HEK293 (cell line): ENCODE data around the gene RGMA.

ENCODE experiments used
- CTCF ChIA-PET: fragments of 350-600 bp; formaldehyde crosslinking; extraction: SDS; loops from one replicate; lab custom pipeline; 2021; ENCODE audit warnings: antibody characterized with exemption; lab: Yijun Ruan, JAX
- POLR2A ChIA-PET: fragments of 300-600 bp; formaldehyde crosslinking; extraction: SDS; loops from one replicate; lab custom pipeline; 2020; ENCODE audit warnings: antibody characterized with exemption, inconsistent platforms; lab: Yijun Ruan, JAX
- H3K27ac ChIP-seq: fragments of 200-500 bp; sonication (Bioruptor generic); 2 replicates; pipeline ENCODE4 v1.5.1; 2014; ENCODE audit warnings: low read depth, low read length, control low read depth, inconsistent platforms; ENCODE audit errors: extremely low read depth
- H3K36me3 ChIP-seq, 2 experiments: fragments of 200-500 bp in 1 of 2; sonication (Bioruptor generic) in 1 of 2; 1 replicate in 1 of 2; 2 replicates in 1 of 2; pipeline ENCODE4 v1.5.1; 2014 to 2017; ENCODE audit warnings: inconsistent platforms in 2 of 2, low read length in 2 of 2; ENCODE audit not compliant: control insufficient read depth in 2 of 2, insufficient read depth in 1 of 2
- H3K4me1 ChIP-seq: fragments of 200-500 bp; sonication (Bioruptor generic); 2 replicates; pipeline ENCODE4 v1.5.1; 2014; ENCODE audit warnings: mild to moderate bottlenecking, low read length, inconsistent platforms; ENCODE audit not compliant: control insufficient read depth, insufficient read depth
- H3K4me3 ChIP-seq: 2 replicates; pipeline ENCODE4 v1.5.1; 2011; ENCODE audit warnings: low read depth, mild to moderate bottlenecking, control low read depth, low read length, moderate library complexity
- H3K9me3 ChIP-seq: fragments of 200-500 bp; sonication (Bioruptor generic); 2 replicates; pipeline ENCODE4 v1.5.1; 2014; ENCODE audit warnings: low read depth, low read length, inconsistent platforms; ENCODE audit not compliant: control insufficient read depth, insufficient read depth
- BCL11B ChIP-seq: fragments of 450-650 bp; formaldehyde crosslinking; IDR thresholded peaks from 2 replicates; pipeline ENCODE4 v1.5.1; 2016; ENCODE audit warnings: low read depth, missing biosample characterization, missing genetic modification characterization
- HOXA7 ChIP-seq: sonication (generic); formaldehyde crosslinking; IDR thresholded peaks from 2 replicates; pipeline ENCODE4 v1.8.1; 2022; ENCODE audit warnings: missing genetic modification reagents, borderline replicate concordance
- HOXD13 ChIP-seq: sonication (generic); formaldehyde crosslinking; IDR thresholded peaks from 2 replicates; pipeline ENCODE4 v1.8.0; 2022; ENCODE audit warnings: missing genetic modification reagents, borderline replicate concordance
- SETDB1 ChIP-seq: IDR thresholded peaks from one replicate; pipeline ENCODE4 v1.6.1; 2017; ENCODE audit warnings: mild to moderate bottlenecking, low read length, moderate library complexity, mixed read lengths; ENCODE audit not compliant: insufficient read length
- ZEB2 ChIP-seq: fragments of 450-650 bp; formaldehyde crosslinking; IDR thresholded peaks from 2 replicates; pipeline ENCODE4 v1.5.1; 2016; ENCODE audit warnings: missing biosample characterization, missing genetic modification characterization
- ZNF121 ChIP-seq: fragments of 450-650 bp; formaldehyde crosslinking; IDR thresholded peaks from 2 replicates; pipeline ENCODE4 v1.5.1; 2016; ENCODE audit warnings: missing biosample characterization, missing genetic modification characterization
- ZNF132 ChIP-seq: fragments of 450-650 bp; formaldehyde crosslinking; IDR thresholded peaks from 2 replicates; pipeline ENCODE4 v1.5.1; 2017; ENCODE audit warnings: missing biosample characterization, missing genetic modification characterization, borderline replicate concordance
- ZNF140 ChIP-seq: fragments of 450-650 bp; formaldehyde crosslinking; IDR thresholded peaks from 2 replicates; pipeline ENCODE4 v1.5.1; 2016; ENCODE audit warnings: missing biosample characterization, missing genetic modification characterization
- ZNF184 ChIP-seq: fragments of 450-650 bp; IDR thresholded peaks from 2 replicates; pipeline ENCODE4 v1.5.1; 2018; ENCODE audit warnings: missing biosample characterization, mild to moderate bottlenecking, missing genetic modification characterization
- ZNF473 ChIP-seq: fragments of 450-650 bp; formaldehyde crosslinking; IDR thresholded peaks from 2 replicates; pipeline ENCODE4 v1.5.1; 2017; ENCODE audit warnings: missing biosample characterization, missing genetic modification characterization
- ZNF549 ChIP-seq: fragments of 450-650 bp; IDR thresholded peaks from 2 replicates; pipeline ENCODE4 v1.5.1; 2018; ENCODE audit warnings: missing biosample characterization, missing genetic modification characterization, mild to moderate bottlenecking, inconsistent platforms, moderate library complexity
- ZNF768 ChIP-seq: fragments of 450-650 bp; formaldehyde crosslinking; IDR thresholded peaks from 2 replicates; pipeline ENCODE4 v1.5.1; 2018; ENCODE audit warnings: missing biosample characterization, mild to moderate bottlenecking, missing genetic modification characterization
- TF ChIP-seq, protein P1 (sequence below): fragments of 450-650 bp; formaldehyde crosslinking; IDR thresholded peaks from 2 replicates; pipeline ENCODE4 v1.5.1; 2016; ENCODE audit warnings: missing biosample characterization, missing genetic modification characterization
- TF ChIP-seq, protein P2 (sequence below): fragments of 450-650 bp; formaldehyde crosslinking; optimal IDR thresholded peaks from 2 replicates; pipeline ENCODE3; 2016; ENCODE audit warnings: missing biosample characterization, mild to moderate bottlenecking, missing genetic modification characterization
- TF ChIP-seq, protein P3 (sequence below): fragments of 450-650 bp; formaldehyde crosslinking; IDR thresholded peaks from 2 replicates; pipeline ENCODE4 v1.5.1; 2017; ENCODE audit warnings: missing biosample characterization, missing genetic modification characterization
- TF ChIP-seq, protein P4 (sequence below): fragments of 450-650 bp; formaldehyde crosslinking; IDR thresholded peaks from 2 replicates; pipeline ENCODE4 v1.5.1; 2017; ENCODE audit warnings: missing biosample characterization, missing genetic modification characterization
- TF ChIP-seq, protein P5 (sequence below): fragments of 450-650 bp; formaldehyde crosslinking; IDR thresholded peaks from 2 replicates; pipeline ENCODE4 v1.5.1; 2016; ENCODE audit warnings: missing biosample characterization, missing genetic modification characterization
- TF ChIP-seq, protein P6 (sequence below): fragments of 450-650 bp; formaldehyde crosslinking; IDR thresholded peaks from 2 replicates; pipeline ENCODE4 v1.5.1; 2016; ENCODE audit warnings: missing biosample characterization, missing genetic modification characterization, low read depth
- TF ChIP-seq, protein P7 (sequence below): fragments of 450-650 bp; formaldehyde crosslinking; IDR thresholded peaks from 2 replicates; pipeline ENCODE4 v1.5.1; 2016; ENCODE audit warnings: missing biosample characterization, missing genetic modification characterization
- TF ChIP-seq, protein P8 (sequence below): fragments of 450-650 bp; formaldehyde crosslinking; IDR thresholded peaks from 2 replicates; pipeline ENCODE4 v1.5.1; 2016; ENCODE audit warnings: missing biosample characterization, missing genetic modification characterization
- TF ChIP-seq, protein P9 (sequence below): fragments of 450-650 bp; formaldehyde crosslinking; IDR thresholded peaks from 2 replicates; pipeline ENCODE4 v1.5.1; 2016; ENCODE audit warnings: missing biosample characterization, missing genetic modification characterization

RGMA gene

DNA sequence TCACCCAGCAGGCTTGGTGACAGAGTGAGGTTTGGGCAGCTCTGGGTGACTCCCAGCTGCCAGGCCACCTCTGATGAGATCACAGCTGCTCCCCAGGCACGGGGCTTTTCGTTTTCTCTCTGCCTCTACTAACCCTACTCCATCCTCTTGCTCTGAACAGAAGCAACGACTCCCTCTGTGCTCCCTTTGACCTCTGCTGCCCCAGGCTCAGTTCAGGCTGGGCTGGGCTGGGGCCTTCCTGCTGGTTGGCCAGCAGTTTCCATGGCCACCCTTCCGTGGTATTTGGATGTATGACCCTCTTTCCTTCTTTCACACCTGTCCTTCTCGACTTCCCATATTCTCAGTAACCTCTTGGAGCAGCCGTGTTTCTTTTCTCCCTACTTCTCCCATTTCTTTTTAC lies 8.6 kb downstream of the RGMA start:
- no peaks in the 10 kb centered on the region for H3K4me1 ChIP-seq
- H3K27ac ChIP-seq = no peak overlapping the region
- CTCF ChIA-PET = interaction anchor here (0.6 to 1.0 kb wide), 3 partner anchors 10 to 1039 kb away, joined by 3 to 4 read pairs (median 3); no protein-coding TSS in a partner anchor
- TF ChIP-seq ZNF549 (no peak), ZNF184 (tag by site-specific recombination) (no peak), HOXD13 (CRISPR knock-in tag) (no peak), SETDB1 (no peak), ZNF473 (no peak), ZNF140 (tag by site-specific recombination) (no peak), ZNF768 (tag by site-specific recombination) (no peak), ZNF132 (tag by site-specific recombination) (no peak), HOXA7 (CRISPR knock-in tag) (no peak)
- TF ChIP-seq, protein P1, sequence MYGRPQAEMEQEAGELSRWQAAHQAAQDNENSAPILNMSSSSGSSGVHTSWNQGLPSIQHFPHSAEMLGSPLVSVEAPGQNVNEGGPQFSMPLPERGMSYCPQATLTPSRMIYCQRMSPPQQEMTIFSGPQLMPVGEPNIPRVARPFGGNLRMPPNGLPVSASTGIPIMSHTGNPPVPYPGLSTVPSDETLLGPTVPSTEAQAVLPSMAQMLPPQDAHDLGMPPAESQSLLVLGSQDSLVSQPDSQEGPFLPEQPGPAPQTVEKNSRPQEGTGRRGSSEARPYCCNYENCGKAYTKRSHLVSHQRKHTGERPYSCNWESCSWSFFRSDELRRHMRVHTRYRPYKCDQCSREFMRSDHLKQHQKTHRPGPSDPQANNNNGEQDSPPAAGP = no peak
- TF ChIP-seq, protein P2, sequence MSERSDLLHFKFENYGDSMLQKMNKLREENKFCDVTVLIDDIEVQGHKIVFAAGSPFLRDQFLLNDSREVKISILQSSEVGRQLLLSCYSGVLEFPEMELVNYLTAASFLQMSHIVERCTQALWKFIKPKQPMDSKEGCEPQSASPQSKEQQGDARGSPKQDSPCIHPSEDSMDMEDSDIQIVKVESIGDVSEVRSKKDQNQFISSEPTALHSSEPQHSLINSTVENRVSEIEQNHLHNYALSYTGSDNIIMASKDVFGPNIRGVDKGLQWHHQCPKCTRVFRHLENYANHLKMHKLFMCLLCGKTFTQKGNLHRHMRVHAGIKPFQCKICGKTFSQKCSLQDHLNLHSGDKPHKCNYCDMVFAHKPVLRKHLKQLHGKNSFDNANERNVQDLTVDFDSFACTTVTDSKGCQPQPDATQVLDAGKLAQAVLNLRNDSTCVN (tag by site-specific recombination) = no peak
- TF ChIP-seq, protein P3, sequence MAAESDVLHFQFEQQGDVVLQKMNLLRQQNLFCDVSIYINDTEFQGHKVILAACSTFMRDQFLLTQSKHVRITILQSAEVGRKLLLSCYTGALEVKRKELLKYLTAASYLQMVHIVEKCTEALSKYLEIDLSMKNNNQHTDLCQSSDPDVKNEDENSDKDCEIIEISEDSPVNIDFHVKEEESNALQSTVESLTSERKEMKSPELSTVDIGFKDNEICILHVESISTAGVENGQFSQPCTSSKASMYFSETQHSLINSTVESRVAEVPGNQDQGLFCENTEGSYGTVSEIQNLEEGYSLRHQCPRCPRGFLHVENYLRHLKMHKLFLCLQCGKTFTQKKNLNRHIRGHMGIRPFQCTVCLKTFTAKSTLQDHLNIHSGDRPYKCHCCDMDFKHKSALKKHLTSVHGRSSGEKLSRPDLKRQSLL = no peak
- TF ChIP-seq, protein P4, sequence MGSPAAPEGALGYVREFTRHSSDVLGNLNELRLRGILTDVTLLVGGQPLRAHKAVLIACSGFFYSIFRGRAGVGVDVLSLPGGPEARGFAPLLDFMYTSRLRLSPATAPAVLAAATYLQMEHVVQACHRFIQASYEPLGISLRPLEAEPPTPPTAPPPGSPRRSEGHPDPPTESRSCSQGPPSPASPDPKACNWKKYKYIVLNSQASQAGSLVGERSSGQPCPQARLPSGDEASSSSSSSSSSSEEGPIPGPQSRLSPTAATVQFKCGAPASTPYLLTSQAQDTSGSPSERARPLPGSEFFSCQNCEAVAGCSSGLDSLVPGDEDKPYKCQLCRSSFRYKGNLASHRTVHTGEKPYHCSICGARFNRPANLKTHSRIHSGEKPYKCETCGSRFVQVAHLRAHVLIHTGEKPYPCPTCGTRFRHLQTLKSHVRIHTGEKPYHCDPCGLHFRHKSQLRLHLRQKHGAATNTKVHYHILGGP (tag by site-specific recombination) = no peak
- TF ChIP-seq, protein P5, sequence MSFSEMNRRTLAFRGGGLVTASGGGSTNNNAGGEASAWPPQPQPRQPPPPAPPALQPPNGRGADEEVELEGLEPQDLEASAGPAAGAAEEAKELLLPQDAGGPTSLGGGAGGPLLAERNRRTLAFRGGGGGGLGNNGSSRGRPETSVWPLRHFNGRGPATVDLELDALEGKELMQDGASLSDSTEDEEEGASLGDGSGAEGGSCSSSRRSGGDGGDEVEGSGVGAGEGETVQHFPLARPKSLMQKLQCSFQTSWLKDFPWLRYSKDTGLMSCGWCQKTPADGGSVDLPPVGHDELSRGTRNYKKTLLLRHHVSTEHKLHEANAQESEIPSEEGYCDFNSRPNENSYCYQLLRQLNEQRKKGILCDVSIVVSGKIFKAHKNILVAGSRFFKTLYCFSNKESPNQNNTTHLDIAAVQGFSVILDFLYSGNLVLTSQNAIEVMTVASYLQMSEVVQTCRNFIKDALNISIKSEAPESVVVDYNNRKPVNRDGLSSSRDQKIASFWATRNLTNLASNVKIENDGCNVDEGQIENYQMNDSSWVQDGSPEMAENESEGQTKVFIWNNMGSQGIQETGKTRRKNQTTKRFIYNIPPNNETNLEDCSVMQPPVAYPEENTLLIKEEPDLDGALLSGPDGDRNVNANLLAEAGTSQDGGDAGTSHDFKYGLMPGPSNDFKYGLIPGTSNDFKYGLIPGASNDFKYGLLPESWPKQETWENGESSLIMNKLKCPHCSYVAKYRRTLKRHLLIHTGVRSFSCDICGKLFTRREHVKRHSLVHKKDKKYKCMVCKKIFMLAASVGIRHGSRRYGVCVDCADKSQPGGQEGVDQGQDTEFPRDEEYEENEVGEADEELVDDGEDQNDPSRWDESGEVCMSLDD (tag by site-specific recombination) = no peak
- POLR2A ChIA-PET = no interaction called here
- no peaks in the 10 kb centered on the region; a peak in 1 of 3 replicates for H3K36me3 ChIP-seq
- no peaks in the 10 kb centered on the region for H3K9me3 ChIP-seq
- H3K4me3 ChIP-seq = no peak overlapping the region

DNA sequence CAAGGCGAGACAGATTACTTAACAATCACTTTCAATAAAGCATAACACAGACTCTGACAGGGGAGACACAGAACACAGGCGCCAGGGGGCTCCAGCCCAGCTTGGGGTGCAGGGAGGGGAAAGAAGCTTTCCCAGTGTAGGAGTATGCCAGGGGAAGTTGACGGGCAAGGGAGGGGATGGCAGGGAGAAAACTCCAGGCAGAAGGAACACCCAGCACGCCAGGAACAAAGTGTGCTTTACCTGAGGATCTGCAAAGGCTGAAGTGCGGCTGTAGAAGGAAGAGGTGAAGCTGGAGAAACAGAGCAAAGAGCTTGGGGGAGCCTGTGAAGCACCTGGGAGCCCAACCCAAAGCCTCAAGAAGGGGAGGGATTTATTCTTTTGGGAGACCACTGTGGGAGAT lies 12.1 kb downstream of the RGMA start:
- H3K36me3 ChIP-seq = no peaks in the 10 kb centered on the region
- ChIA-PET CTCF (interaction anchor here (0.6 to 2.9 kb wide), 5 partner anchors 10 to 1043 kb away, joined by 3 to 35 read pairs (median 4); partner anchors contain the start of gene RGMA), POLR2A (no interaction called here)
- no peaks in the 10 kb centered on the region for H3K9me3 ChIP-seq
- no peak overlapping the region for H3K27ac ChIP-seq
- H3K4me1 ChIP-seq = peaks cover 7% of the 10 kb centered on the region; the same call in 1 of the 2 replicates
- H3K4me3 ChIP-seq = no peak overlapping the region
- TF ChIP-seq, protein P6, sequence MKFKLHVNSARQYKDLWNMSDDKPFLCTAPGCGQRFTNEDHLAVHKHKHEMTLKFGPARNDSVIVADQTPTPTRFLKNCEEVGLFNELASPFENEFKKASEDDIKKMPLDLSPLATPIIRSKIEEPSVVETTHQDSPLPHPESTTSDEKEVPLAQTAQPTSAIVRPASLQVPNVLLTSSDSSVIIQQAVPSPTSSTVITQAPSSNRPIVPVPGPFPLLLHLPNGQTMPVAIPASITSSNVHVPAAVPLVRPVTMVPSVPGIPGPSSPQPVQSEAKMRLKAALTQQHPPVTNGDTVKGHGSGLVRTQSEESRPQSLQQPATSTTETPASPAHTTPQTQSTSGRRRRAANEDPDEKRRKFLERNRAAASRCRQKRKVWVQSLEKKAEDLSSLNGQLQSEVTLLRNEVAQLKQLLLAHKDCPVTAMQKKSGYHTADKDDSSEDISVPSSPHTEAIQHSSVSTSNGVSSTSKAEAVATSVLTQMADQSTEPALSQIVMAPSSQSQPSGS = no peak
- no peak for TF ChIP-seq ZNF121 (tag by site-specific recombination)
- no peak for TF ChIP-seq BCL11B (tag by site-specific recombination)
- no peak for TF ChIP-seq ZEB2 (tag by site-specific recombination)
- TF ChIP-seq, protein P7, sequence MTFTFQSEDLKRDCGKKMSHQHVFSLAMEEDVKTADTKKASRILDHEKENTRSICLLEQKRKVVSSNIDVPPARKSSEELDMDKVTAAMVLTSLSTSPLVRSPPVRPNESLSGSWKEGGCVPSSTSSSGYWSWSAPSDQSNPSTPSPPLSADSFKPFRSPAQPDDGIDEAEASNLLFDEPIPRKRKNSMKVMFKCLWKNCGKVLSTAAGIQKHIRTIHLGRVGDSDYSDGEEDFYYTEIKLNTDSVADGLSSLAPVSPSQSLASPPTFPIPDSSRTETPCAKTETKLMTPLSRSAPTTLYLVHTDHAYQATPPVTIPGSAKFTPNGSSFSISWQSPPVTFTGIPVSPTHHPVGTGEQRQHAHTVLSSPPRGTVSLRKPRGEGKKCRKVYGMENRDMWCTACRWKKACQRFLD (tag by site-specific recombination) = no peak
- TF ChIP-seq, protein P8, sequence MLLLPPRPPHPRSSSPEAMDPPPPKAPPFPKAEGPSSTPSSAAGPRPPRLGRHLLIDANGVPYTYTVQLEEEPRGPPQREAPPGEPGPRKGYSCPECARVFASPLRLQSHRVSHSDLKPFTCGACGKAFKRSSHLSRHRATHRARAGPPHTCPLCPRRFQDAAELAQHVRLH (tag by site-specific recombination) = no peak
- TF ChIP-seq, protein P4 (tag by site-specific recombination) = no peak
- TF ChIP-seq, protein P9, sequence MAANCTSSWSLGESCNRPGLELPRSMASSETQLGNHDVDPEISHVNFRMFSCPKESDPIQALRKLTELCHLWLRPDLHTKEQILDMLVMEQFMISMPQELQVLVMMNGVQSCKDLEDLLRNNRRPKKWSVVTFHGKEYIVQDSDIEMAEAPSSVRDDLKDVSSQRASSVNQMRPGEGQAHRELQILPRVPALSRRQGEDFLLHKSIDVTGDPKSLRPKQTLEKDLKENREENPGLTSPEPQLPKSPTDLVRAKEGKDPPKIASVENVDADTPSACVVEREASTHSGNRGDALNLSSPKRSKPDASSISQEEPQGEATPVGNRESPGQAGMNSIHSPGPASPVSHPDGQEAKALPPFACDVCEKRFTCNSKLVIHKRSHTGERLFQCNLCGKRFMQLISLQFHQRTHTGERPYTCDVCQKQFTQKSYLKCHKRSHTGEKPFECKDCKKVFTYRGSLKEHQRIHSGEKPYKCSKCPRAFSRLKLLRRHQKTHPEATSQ = no peak
